Adrenal gland (tissue), 12 donors: ENCODE results near the gene HECA. TPM values are rescaled to one million over a fixed set of nuclear protein-coding genes. Genes with fewer than 3 reads are reported as not detected.

Experiments used
- DNase-seq, 7 donors: peaks; one replicate each; pipeline ENCODE4 v3.0.0-alpha.2; 2019 to 2020
- H3K27ac ChIP-seq, 5 donors: fragments of 200-600 bp; sonication (generic) in 4 of 5; 1 replicate in 3 of 5; 2 replicates in 2 of 5; pipeline versions ENCODE4 v1.5.1 to v1.8.0; 2016 to 2020; ENCODE audit warnings: mild to moderate bottlenecking in 1 of 5
- H3K27me3 ChIP-seq: fragments of 200-600 bp; 2 replicates; pipeline ENCODE4 v1.8.0; 2021
- H3K36me3 ChIP-seq, 2 donors: fragments of 200-600 bp; replicated peaks in 1 of 2; 1 replicate in 1 of 2; 2 replicates in 1 of 2; pipeline versions ENCODE4 v1.5.1 to v1.8.0; 2018 to 2022
- H3K4me1 ChIP-seq, 2 donors: fragments of 200-600 bp; replicated peaks in 1 of 2; 1 replicate in 1 of 2; 2 replicates in 1 of 2; pipeline versions ENCODE4 v1.5.1 to v1.8.0; 2018 to 2021
- H3K4me3 ChIP-seq, 4 donors: fragments of 200-600 bp; sonication (generic) in 3 of 4; one replicate each; pipeline ENCODE4 v1.5.1; 2016 to 2018
- H3K9me3 ChIP-seq, 3 donors: fragments of 200-600 bp; sonication (generic) in 1 of 3; replicated peaks in 1 of 3; 1 replicate in 2 of 3; 2 replicates in 1 of 3; pipeline versions ENCODE4 v1.5.1 to v1.8.0; 2016 to 2021
- POLR2A ChIP-seq, 2 donors: fragments of 450-650 bp; IDR thresholded peaks; one replicate each; pipeline ENCODE4 v1.6.1; 2017; ENCODE audit warnings: antibody characterized with exemption in 2 of 2, mild to moderate bottlenecking in 2 of 2, moderate library complexity in 1 of 2
- WGBS, 4 donors: extraction: QIAGEN DNeasy Blood & Tissue Kit in 2 of 4; methylation state at CpG; one replicate each; pipeline versions ENCODE4 v1.1.5 to v1.1.7; 2013 to 2017; 5-methylcytosine and 5-hydroxymethylcytosine counted together
- intact Hi-C, 2 donors: fragments of 100-400 bp; cut with DNase I; formaldehyde crosslinking; loops; one replicate each; pipeline versions ENCODE4 v1.14.1 to v1.15.0; 2022 to 2023
- polyA plus RNA-seq, 3 donors: library from polyadenylated mRNA; stranded (reverse); fragments of 200-250 nt in 2 of 3; fragments of 350-450 nt in 1 of 3; fragmentation: Illumina TruSeq in 1 of 3; extraction: RNeasy Lipid Tissue Mini Kit (QIAGEN cat#74804) in 1 of 3; gene quantifications; one replicate each; pipeline ENCODE4 v1.2.3, GENCODE V29; 2013 to 2014
- total RNA-seq, 9 donors: library from RNA; depleted of rRNA in 4 of 9; stranded (reverse); fragments of >200 nt in 4 of 9; fragments of 120-200 nt in 1 of 9; fragmentation: NEBNext Ultra II Directional in 1 of 9; extraction: Animal tissue kit (Norgen Biotek cat#: 25700) in 1 of 9; gene quantifications; one replicate each; pipeline versions ENCODE4 v1.1.0 to v1.2.4, GENCODE V29; 2013 to 2023
- TF ChIP-seq, protein P1 (sequence below), 6 experiments: fragments of 450-650 bp in 4 of 6; fragments of 200-600 bp in 2 of 6; sonication (generic) in 1 of 6; IDR thresholded peaks; 1 replicate in 5 of 6; 2 replicates in 1 of 6; pipeline versions ENCODE4 v1.5.1 to v1.8.0; 2016 to 2021; ENCODE audit warnings: antibody characterized with exemption in 6 of 6, mild to moderate bottlenecking in 2 of 6, moderate library complexity in 1 of 6
- donor health status: healthy with polysubstance abuse.
- donor health status: Bipolar disorder and iron deficiency.
- donor health status: DM: yes; HTN: yes; CAD: no.
- donor health status: DM: no; HTN: no; CAD: no.
- donor health status: DM: no; HTN: no; CAD: no.
- donor health status: DM: yes; HTN: yes; CAD: no.

Gene HECA
- total and polyA plus RNA-seq, 12 donors, result 6.5 to 30.0 (median 21.0) TPM

DNA sequence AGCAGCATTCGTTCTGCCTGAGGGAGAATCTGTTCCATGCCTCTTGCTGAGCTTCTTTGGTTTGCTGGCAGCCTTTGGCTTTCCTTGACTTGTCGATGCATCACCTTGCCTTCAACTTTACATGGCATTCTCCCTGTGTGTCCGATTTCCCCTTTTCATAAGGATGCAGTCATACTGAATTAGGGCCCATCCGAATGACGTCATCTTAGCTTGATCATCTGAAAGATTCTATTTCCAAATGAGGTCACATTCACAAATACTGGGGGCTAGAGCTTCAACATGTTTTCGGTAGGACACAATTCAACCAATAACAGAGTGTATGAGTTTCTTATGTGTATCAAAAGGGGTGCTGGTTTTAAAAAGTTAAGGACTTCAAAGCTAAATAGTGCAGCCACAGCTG is 27.8 kb upstream of the HECA start:
- no peak for TF ChIP-seq POLR2A (IDR thresholded peaks at IDR 0.05)
- TF ChIP-seq, protein P1, sequence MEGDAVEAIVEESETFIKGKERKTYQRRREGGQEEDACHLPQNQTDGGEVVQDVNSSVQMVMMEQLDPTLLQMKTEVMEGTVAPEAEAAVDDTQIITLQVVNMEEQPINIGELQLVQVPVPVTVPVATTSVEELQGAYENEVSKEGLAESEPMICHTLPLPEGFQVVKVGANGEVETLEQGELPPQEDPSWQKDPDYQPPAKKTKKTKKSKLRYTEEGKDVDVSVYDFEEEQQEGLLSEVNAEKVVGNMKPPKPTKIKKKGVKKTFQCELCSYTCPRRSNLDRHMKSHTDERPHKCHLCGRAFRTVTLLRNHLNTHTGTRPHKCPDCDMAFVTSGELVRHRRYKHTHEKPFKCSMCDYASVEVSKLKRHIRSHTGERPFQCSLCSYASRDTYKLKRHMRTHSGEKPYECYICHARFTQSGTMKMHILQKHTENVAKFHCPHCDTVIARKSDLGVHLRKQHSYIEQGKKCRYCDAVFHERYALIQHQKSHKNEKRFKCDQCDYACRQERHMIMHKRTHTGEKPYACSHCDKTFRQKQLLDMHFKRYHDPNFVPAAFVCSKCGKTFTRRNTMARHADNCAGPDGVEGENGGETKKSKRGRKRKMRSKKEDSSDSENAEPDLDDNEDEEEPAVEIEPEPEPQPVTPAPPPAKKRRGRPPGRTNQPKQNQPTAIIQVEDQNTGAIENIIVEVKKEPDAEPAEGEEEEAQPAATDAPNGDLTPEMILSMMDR (IDR thresholded peaks at IDR 0.05), result no peak
- Histone ChIP-seq H3K36me3 (no peaks in the 10 kb centered on the region), H3K27me3 (no peaks in the 10 kb centered on the region), H3K9me3 (no peaks in the 10 kb centered on the region), H3K4me3 (no peak overlapping the region), H3K4me1 (no peaks in the 10 kb centered on the region), H3K27ac (no peak overlapping the region)
- intact Hi-C loops, result loop anchor here in 1 of 2 donors (10.0 kb wide), 1 partner anchor 102 kb away; no protein-coding TSS in a partner anchor
- no peak for DNase-seq
- WGBS, 4 donors, result 82 to 96% (median 88%) methylated on average over 6 of the region's 6 CpGs

DNA sequence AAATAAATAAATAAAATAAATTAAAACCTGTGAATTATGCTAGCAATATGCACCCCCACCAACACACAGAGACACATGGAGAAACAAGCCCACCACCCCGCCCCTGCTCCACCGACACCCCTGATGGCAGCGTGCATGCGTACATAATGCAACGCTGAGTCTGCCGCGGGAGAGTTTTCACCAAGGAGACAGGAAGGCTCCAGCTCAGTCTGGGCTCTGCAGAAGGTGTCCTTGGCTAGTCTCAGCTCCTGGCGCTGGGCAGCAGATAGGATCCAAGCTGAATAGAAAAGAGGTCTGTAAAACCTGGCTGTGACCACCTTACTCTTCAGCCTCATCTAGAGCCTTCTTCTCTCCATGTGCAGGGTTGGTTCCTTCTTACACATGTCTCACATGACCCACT is 26.5 kb upstream of the HECA start:
- Histone ChIP-seq H3K4me3 (no peak overlapping the region), H3K36me3 (no peaks in the 10 kb centered on the region), H3K27ac (no peak overlapping the region), H3K9me3 (no peaks in the 10 kb centered on the region), H3K27me3 (no peaks in the 10 kb centered on the region), H3K4me1 (no peaks in the 10 kb centered on the region)
- peak; percentile 34 to 66 (median 56) for DNase-seq
- 47 to 53% (median 50%) methylated on average over 8 of the region's 8 CpGs for WGBS, 4 donors
- intact Hi-C loops, result loop anchor here in 1 of 2 donors (10.0 kb wide), 1 partner anchor 104 kb away; no protein-coding TSS in a partner anchor
- no peak for TF ChIP-seq POLR2A (IDR thresholded peaks at IDR 0.05)
- TF ChIP-seq, protein P1 (IDR thresholded peaks at IDR 0.05), result no peak

DNA sequence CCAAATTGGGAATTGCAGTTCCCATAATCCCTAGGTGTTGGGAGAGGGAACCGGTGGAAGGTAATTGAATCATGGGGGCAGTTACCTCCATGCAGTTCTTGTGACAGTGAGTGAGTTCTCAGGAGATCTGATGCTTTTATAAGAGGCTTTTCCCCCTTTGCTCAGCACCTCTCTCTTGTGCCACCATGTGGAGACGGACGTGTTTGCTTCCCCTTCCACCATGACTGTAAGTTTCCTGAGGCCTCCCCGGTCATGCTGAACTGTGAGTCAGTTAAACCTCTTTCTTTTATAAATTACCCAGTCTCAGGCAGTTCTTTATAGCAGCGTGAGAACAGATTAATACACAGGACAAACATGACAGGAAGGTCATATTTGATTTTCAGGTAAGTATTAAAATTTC is 25.3 kb upstream of the HECA start:
- WGBS, 4 donors, result 65 to 73% (median 69%) methylated on average over 5 of the region's 5 CpGs

DNA sequence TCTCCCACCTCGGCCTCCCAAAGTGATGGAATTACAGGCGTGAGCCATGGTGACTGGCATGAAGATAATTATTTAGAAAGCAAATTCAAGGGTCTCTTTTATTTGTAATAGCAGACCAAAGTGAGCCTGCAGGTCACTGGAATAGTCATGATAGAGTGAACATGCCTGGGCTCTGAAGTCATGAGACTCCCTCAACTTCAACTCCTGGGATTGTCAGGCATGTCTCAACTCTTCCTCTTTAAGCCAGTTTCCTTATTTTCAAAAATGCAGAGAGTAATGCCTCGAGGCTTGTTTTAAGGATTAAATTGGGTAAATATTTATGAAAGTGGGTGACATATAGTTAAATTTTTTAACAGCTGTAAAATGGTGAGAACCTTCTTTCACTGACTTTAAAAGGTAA is 22.7 kb upstream of the HECA start:
- intact Hi-C loops, result no loop called here
- Histone ChIP-seq H3K9me3 (no peaks in the 10 kb centered on the region), H3K4me3 (no peak overlapping the region), H3K27me3 (no peaks in the 10 kb centered on the region), H3K36me3 (no peaks in the 10 kb centered on the region), H3K27ac (no peak overlapping the region), H3K4me1 (no peaks in the 10 kb centered on the region)
- TF ChIP-seq POLR2A (IDR thresholded peaks at IDR 0.05), result no peak
- TF ChIP-seq, protein P1 (IDR thresholded peaks at IDR 0.05), result no peak
- DNase-seq, result no peak
- 69 to 78% (median 73%) methylated on average over 3 of the region's 3 CpGs for WGBS, 4 donors

More for the DNA sequence above, 25.3 kb upstream of the HECA start:
- H3K27me3 ChIP-seq, result no peaks in the 10 kb centered on the region
- DNase-seq, result no peak
- no peaks in the 10 kb centered on the region for H3K4me1 ChIP-seq
- intact Hi-C loops, result loop anchor here in 1 of 2 donors (10.0 kb wide), 1 partner anchor 105 kb away; no protein-coding TSS in a partner anchor
- no peaks in the 10 kb centered on the region for H3K36me3 ChIP-seq
- no peak for TF ChIP-seq POLR2A (IDR thresholded peaks at IDR 0.05)
- TF ChIP-seq, protein P1 (IDR thresholded peaks at IDR 0.05), result no peak
- H3K27ac ChIP-seq, result no peak overlapping the region
- no peaks in the 10 kb centered on the region for H3K9me3 ChIP-seq
- no peak overlapping the region for H3K4me3 ChIP-seq
